ENCODE measurements around the gene SLC10A3.

SLC10A3 gene

DNA sequence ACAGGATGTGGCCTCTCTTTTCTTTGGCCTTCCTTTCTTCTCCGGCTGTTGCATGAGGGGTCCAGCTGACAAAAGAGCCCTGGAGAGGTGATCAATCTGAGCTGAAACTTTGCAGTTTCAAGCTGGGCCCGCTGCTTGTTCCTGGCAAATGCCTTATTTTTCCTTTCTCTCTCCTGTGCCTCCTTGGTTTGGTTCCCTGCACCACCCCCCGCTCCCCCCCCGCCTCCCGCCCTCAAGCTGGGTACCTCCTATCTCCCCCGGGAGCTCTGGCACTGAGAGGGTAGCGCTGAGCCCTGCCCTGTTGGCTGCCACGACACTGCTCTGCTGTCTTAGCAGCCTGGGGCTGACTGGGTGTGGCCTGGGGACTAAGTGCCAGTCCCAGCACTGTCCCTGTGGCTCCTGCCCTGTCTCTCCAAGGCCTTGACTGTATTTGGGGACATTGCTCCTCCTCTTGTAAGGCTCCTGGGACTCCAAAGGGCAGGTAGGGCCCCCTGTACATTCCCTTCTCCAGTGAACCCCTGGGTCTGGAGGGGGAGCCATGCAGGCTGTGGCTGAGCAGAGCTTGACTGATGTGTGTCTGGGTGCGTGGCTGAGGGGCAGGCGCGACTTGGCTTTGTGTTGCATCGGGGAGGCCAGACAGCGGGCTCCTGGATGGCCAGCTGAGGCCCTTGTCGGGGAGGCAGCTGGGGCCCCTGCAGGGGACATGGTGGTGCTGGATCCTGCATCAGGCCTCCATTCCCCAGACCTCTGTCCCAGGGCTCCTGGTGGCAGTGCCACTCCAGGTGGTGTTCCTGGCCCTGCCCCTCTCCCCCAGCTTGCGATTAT is 31.3 kb downstream of the SLC10A3 start:
- no peak for TF ChIP-seq FOXP2 (optimal IDR thresholded peaks at IDR 0.05; ENCODE audit: borderline replicate concordance, extremely low read depth, extremely low read length, insufficient read depth)
- no peak for TF ChIP-seq POLR2AphosphoS5 (IDR thresholded peaks at IDR 0.05; ENCODE audit: low read depth, low read length)
- TF ChIP-seq, protein P1, sequence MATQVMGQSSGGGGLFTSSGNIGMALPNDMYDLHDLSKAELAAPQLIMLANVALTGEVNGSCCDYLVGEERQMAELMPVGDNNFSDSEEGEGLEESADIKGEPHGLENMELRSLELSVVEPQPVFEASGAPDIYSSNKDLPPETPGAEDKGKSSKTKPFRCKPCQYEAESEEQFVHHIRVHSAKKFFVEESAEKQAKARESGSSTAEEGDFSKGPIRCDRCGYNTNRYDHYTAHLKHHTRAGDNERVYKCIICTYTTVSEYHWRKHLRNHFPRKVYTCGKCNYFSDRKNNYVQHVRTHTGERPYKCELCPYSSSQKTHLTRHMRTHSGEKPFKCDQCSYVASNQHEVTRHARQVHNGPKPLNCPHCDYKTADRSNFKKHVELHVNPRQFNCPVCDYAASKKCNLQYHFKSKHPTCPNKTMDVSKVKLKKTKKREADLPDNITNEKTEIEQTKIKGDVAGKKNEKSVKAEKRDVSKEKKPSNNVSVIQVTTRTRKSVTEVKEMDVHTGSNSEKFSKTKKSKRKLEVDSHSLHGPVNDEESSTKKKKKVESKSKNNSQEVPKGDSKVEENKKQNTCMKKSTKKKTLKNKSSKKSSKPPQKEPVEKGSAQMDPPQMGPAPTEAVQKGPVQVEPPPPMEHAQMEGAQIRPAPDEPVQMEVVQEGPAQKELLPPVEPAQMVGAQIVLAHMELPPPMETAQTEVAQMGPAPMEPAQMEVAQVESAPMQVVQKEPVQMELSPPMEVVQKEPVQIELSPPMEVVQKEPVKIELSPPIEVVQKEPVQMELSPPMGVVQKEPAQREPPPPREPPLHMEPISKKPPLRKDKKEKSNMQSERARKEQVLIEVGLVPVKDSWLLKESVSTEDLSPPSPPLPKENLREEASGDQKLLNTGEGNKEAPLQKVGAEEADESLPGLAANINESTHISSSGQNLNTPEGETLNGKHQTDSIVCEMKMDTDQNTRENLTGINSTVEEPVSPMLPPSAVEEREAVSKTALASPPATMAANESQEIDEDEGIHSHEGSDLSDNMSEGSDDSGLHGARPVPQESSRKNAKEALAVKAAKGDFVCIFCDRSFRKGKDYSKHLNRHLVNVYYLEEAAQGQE (IDR thresholded peaks at IDR 0.05; ENCODE audit: insufficient read depth in 1 of 2, low read depth in 2 of 2, low read length in 2 of 2) = no peak
- TF ChIP-seq SIN3A (IDR thresholded peaks at IDR 0.05; ENCODE audit: borderline replicate concordance, insufficient read depth, low read length) = no peak
- no peak for TF ChIP-seq TAF1 (IDR thresholded peaks at IDR 0.05; ENCODE audit: borderline replicate concordance, insufficient read depth, low read length)

DNA sequence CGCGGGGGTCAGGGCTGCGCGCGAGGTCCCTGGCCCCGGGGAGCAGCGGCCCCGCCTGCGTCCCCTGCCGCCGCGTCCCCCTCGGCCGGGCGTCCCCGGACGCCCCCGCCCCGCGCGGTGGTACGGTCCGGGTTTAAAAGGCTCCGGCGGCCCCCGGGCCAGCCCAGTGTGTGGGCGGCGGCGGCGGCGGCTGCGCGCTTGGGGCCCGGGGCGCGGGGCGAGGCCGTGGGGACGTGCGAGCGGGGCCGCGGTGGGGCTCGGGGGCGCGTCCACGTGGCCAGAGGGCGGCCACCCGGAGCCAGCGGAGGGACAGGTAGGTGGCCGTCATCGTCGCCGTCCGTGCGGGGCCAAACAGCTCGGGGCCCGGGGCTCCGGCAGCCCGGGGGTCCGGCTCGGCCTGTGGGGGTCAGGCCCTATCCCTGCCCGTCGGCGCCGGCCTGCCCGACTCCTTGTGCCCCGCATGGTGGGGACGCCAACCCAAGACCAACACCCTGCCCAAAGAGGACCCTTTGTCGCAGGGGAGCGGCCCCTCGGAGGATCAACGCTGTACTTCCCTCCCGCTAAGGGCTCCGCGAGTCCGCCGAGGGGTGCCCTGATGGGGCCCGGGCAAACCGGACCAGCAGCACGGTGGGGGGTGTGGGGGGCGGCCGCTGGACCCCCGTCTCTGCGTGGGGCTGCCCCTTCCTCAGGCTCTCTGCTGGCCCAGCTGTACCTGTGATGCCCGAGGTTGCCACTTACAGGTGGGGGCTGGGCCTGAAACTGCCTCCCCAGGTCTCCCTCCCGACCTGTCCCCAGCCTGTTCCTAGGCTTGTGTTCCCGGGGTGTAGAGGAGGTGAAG is 32.1 kb downstream of the SLC10A3 start, which contains the start of gene PLXNA3:
Gene PLXNA3 (plus strand): TSS at position 166 of the 838 bp plus-strand sequence. CDS start 1,903 bp downstream, outside the sequence.
- TF ChIP-seq FOXP2 (optimal IDR thresholded peaks at IDR 0.05; ENCODE audit: borderline replicate concordance, extremely low read depth, extremely low read length, insufficient read depth) (no peak), SIN3A (IDR thresholded peaks at IDR 0.05; ENCODE audit: borderline replicate concordance, insufficient read depth, low read length) (no peak), TAF1 (IDR thresholded peaks at IDR 0.05; ENCODE audit: borderline replicate concordance, insufficient read depth, low read length) (0 out of 2 replicates have a peak, but pooled peaks have one; percentile 47), POLR2AphosphoS5 (IDR thresholded peaks at IDR 0.05; ENCODE audit: low read depth, low read length) (no peak)
- TF ChIP-seq, protein P1 (IDR thresholded peaks at IDR 0.05; ENCODE audit: insufficient read depth in 1 of 2, low read depth in 2 of 2, low read length in 2 of 2) = no peak

DNA sequence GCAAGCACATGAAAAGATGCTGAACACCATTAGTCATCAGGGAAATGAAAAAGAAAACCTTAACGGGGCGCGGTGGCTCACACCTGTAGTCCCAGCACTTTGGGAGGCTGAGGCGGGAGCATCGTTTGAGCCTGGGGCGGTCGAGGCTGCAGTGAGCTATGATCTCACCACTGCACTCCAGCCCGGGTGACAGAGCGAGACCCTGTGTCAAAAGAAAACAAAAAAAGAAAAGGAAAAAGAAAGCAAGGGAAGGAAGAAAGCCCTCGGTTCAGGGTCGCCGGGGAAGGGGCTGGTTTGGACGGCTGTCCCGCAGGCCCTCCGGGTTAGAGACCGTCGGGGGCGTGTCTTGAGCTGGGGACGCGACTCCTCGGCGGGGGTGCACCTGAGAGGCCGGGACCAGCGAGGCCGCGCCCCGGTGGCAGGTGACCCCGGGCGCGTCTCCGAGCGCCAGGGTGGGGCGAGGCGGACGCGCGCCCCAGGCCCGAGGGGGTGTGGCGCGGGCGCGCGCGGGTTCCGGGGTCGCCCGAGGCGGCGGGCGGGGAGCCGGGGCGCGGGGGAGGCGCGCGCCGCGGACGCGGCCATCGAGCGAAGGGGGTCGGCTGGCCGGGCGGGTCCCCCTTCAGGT is 32.8 kb downstream of the SLC10A3 start:
- TF ChIP-seq TAF1 (IDR thresholded peaks at IDR 0.05; ENCODE audit: borderline replicate concordance, insufficient read depth, low read length) = no peak

DNA sequence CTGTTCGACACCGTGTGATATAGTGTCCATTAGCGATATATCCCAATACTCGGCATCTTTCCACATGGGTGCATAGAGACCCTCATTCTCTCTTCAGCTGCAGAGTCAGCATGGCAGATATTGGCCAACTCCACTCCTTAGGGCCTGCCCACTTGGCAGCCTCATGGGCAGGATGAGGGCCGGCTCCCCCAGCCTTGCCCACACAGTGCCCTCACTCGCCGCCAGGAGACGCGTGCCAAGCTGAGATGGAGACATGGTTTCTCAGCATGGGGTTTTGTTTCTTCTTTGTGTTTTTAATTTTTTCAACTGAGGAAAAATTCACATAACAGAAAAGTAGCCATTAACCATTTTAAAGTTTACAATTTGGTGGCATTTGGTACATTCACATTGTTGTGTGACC is 37.6 kb downstream of the SLC10A3 start:
- TF ChIP-seq, protein P1 (IDR thresholded peaks at IDR 0.05; ENCODE audit: insufficient read depth in 1 of 2, low read depth in 2 of 2, low read length in 2 of 2) = no peak
- TF ChIP-seq SIN3A (IDR thresholded peaks at IDR 0.05; ENCODE audit: borderline replicate concordance, insufficient read depth, low read length) = no peak
- no peak for TF ChIP-seq POLR2AphosphoS5 (IDR thresholded peaks at IDR 0.05; ENCODE audit: low read depth, low read length)
- TF ChIP-seq TAF1 (IDR thresholded peaks at IDR 0.05; ENCODE audit: borderline replicate concordance, insufficient read depth, low read length) = no peak
- no peak for TF ChIP-seq FOXP2 (optimal IDR thresholded peaks at IDR 0.05; ENCODE audit: borderline replicate concordance, extremely low read depth, extremely low read length, insufficient read depth)

DNA sequence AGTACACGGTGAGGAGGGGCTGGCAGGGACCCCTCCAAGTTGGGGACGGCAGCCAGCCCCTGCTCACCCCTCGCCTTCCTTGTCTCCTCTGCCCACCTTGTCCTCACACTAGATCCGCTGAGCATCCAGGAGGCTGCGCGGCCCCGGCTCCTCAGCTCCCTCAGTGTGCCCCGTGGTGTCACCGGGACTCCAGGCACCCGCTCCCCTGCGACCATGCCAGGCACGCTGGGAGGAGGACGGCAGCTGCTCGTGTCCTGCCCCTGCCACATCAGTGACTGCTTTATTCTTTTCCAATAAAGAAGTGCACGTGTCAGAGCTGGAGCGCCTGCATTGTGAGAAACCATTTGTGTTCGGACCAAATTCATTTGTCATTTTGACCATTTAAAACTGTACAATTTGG is 40.1 kb downstream of the SLC10A3 start:
- TF ChIP-seq POLR2AphosphoS5 (IDR thresholded peaks at IDR 0.05; ENCODE audit: low read depth, low read length) (no peak), SIN3A (IDR thresholded peaks at IDR 0.05; ENCODE audit: borderline replicate concordance, insufficient read depth, low read length) (no peak), TAF1 (IDR thresholded peaks at IDR 0.05; ENCODE audit: borderline replicate concordance, insufficient read depth, low read length) (no peak)
- TF ChIP-seq, protein P1 (IDR thresholded peaks at IDR 0.05; ENCODE audit: insufficient read depth in 1 of 2, low read depth in 2 of 2, low read length in 2 of 2) = no peak

Data from PFSK-1 (cell line).